ENCODE data around the gene MAP1A. TPM values are rescaled to one million over a fixed set of nuclear protein-coding genes. Genes with fewer than 3 reads are reported as not detected.
"Not testable (repeated sequence)": the region's sequence is repeated elsewhere in the genome, so short reads cannot be mapped to it uniquely, and the experiment has no call there.

Gene MAP1A
- polyA plus RNA-seq, 4 donors, result 7.5 to 8.9 (median 8.3) TPM

DNA sequence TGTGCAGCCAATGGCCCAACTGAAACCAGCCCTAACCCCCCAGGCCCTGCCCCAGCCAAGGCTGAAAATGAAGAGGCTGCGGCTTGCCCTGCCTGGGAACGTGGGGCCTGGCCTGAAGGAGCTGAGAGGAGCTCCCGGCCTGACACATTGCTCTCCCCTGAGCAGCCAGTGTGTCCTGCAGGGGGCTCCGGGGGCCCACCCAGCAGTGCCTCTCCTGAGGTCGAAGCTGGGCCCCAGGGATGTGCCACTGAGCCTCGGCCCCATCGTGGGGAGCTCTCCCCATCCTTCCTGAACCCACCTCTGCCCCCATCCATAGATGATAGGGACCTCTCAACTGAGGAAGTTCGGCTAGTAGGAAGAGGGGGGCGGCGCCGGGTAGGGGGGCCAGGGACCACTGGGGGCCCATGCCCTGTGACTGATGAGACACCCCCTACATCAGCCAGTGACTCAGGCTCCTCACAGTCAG is 11.2 kb downstream of the MAP1A start:
- DNase-seq (ENCODE audit: low read depth in 4 of 4, low spot score in 3 of 4), result no peak

DNA sequence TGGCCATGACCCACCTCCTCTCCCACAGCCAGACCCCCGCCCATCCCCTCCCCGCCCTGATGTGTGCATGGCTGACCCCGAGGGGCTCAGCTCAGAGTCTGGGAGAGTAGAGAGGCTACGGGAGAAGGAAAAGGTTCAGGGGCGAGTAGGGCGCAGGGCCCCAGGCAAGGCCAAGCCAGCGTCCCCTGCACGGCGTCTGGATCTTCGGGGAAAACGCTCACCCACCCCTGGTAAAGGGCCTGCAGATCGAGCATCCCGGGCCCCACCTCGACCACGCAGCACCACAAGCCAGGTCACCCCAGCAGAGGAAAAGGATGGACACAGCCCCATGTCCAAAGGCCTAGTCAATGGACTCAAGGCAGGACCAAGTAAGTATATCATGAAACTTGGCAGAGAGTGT is 11.7 kb downstream of the MAP1A start:
- DNase-seq (ENCODE audit: low read depth in 4 of 4, low spot score in 3 of 4), result no peak

DNA sequence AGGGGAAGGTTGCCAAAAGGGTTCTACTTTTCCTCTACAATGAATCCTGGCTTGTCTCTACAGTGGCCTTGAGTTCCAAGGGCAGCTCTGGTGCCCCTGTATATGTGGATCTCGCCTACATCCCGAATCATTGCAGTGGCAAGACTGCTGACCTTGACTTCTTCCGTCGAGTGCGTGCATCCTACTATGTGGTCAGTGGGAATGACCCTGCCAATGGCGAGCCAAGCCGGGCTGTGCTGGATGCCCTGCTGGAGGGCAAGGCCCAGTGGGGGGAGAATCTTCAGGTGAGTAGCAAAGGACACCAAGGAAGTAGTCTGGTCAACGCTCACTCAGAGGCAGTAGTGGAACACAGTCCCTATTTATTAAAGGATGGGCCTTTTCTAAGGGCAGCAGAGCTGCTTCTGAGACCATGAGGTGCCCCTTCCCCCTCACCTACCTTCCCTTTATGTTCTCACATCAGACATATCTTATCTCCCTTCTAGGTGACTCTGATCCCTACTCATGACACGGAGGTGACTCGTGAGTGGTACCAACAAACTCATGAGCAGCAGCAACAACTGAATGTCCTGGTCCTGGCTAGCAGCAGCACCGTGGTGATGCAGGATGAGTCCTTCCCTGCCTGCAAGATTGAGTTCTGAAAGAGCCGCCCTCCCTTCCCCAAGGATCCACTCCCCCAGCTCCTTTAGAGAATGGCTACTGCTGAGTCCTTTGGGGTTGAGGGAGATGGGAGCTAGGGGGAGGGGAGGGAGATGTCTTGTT is 12.4 kb downstream of the MAP1A start:
- DNase-seq (ENCODE audit: low read depth in 4 of 4, low spot score in 3 of 4), result no peak

DNA sequence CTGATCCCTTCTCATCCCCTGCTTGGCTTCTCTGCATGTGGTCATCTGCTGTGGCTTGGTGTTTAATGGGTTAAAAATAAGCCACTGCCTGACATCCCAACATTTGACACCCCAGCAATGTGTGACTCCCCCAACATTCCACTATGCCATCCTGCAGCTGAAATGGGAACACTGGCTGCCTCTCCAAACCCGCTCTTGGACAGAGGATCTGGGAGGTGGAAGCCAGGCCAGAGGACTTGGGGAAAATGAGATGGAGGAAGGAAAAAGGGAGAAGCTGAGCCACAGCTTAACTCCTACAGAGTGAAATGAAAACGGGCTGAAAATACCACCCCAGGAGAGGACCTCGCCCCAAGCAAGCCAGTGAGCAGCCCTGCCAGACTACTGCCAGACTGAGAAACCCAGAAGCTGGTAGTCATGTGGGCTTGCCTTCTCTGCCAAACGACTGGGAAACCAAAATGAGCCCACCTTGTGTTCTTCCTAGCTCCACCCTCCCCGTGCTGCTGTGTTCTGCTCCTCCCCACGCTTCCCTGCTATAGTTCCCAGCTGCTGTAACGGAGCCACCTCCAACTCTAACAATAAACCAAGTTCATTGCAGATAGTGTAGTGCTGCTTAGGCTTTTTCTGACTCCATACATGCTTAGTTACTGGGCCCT is 13.7 kb downstream of the MAP1A start:
- DNase-seq (ENCODE audit: low read depth in 4 of 4, low spot score in 3 of 4), result no peak

DNA sequence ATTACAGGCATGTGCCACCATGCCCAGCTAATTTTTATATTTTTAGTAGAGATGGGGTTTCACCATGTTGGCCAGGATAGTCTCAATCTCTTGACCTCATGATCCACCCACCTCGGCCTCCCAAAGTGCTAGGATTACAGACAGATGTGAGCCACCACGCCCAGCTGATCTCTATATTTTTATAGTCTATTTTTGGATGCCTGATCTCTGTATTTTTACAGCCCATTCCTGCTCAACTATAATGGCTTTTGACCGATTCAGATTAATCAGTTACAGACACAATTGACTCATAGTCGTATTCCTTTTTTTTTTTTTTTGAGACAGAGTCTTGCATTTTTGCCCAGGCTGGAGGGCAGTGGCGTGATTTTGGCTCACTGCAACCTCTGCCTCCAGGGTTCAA is 15.4 kb downstream of the MAP1A start:
- not testable (repeated sequence) for DNase-seq (ENCODE audit: low read depth in 4 of 4, low spot score in 3 of 4)

DNA sequence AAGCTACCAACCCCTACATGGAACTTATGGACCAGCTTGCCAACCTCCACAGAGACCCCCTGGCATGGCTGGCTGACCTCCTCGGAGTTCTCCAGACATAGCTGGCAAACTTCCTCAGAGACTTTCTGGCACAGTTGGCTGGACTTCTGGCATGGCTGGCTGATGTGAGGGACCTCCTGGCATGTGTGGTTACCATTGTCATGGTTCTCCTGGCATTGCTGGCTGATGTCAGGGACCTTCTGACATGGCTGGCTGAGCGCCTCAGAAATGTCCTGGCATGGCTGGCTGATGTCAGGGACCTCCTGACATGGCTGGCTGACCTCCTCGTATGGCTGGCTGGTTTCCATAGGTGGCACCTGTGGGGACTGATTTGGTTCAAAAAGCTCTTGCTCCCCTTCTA is 17.5 kb downstream of the MAP1A start:
- DNase-seq (ENCODE audit: low read depth in 4 of 4, low spot score in 3 of 4), result no peak

DNA sequence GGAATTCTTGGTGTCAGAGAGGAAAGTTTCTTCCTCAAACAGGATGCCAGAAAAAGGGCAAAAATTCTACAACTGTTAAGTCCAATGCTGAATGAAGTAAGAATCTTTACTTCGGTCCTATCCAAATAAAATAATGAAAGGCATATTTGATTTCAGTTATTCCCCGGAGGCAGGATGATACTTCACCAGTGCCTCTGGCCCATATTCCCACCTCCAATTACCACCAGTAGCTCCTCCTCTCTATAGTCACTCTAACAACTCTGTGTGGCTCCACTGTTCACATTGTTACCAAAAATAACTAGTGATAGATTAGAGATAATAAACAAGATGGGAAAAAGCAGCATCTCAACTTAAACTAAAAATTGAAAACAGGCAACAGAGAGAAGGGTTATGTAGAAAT is 20.7 kb downstream of the MAP1A start:
- no peak for DNase-seq (ENCODE audit: low read depth in 4 of 4, low spot score in 3 of 4)

DNA sequence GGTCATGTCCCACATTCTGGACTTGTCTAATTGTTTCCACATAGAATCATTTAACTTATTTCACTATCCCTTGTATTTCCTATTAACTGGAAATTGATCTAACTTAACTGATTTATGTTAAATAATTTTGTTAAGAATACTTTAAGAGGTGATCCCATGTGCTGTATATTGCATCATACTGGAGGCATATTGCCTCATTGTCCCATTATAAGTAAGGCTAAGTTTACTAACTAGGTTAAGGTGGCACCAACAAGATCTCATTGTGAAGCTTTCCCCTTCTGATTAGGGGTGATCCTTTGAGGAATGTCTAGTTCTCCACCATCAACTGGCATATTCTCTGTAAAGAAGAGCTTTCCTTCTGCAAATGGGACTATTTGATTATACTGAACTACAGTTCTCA is 24.4 kb downstream of the MAP1A start:
- DNase-seq (ENCODE audit: low read depth in 4 of 4, low spot score in 3 of 4), result no peak

DNA sequence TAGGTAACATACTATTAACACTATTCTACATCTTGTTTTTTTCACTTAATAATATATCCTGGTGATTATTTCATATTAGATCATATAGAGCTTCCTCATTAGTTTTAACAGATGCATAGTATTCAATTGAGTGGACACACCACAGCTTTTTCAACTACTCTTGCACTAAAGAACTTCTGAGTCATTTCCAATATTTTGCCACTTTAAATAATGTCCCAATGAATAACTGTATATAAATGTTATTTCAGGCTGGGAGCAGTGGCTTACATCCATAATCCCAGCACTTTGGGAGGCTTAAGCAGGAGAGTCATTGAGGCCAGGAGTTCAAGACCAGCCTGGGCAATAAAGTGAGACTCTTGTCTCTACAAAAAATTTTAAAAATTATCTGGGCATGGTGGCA is 26.9 kb downstream of the MAP1A start:
- no peak for DNase-seq (ENCODE audit: low read depth in 4 of 4, low spot score in 3 of 4)

DNA sequence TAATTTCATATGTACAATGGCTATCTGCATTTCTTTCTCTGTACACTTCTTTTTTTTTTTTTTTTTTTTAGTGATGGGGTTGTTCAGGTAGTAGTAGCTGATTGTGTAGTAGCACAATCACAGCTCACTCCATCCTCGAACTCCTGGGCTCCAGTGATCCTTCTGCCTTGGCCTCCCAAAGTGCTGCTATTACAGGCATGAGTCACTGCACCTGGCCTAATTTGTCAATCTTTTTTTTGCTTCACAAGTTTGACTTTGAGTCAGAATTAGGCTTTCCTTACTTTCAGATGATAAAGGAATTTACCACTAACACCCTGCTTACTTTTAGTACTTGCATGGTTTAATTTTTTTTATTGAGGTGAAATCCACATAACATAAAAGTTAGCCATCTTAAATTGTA is 28.0 kb downstream of the MAP1A start:
- no peak for DNase-seq (ENCODE audit: low read depth in 4 of 4, low spot score in 3 of 4)

DNA sequence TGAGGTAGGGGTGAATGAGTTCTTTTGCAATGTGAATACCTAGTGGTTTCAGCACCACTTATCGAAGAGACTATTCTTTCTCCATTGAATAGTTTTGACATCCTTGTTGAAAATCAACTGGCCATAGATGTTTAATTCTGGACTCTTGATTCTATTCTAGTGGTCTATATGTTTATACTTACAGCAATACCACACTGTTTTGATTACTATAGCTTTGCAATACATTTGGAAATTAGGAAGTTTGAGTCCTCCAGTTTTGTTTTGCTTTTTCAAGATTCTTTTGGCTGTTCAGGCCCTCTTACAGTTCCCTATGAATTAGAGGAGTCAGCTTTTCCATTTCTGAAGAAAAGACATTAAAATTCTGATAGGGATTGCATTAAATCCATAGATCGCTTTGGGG is 30.1 kb downstream of the MAP1A start:
- DNase-seq (ENCODE audit: low read depth in 4 of 4, low spot score in 3 of 4), result no peak

DNA sequence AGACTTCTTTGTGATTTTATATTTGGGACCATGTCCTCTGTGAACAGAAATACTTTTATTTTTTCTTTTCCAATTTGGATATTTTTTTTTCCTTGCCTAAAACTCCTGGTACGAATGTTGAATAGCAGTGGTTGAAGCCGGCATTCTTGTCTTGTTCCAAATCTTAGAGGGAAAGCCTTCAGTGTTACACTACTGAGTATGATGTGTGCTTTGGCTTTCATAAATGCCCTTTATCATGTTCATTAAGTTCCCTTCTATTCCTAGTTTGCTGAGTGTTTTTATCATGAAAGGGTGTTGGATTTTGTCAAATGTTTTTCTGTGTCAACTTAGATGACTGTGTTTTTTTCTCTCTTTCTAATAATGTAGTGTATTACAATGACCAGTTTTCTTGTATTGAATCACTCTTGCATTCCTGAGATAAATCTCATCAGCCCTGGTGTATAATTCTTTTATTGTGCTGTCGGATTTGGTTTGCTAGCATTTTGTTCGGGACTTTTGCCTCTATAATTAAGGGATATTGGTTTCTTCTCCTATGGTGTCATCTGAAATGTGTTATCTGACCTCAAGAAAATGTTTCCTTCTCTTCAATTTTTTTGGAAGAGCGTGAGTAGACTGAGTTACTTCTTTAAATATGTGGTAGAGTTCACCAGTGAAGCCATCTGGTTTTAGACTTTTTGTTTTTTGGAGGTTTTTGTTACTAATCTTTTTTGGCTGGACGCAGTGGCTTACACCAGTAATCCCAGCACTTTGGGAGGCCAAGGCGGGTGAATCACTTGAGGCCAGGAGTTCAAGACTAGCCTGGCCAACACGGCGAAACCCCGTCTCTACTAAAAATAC is 33.3 kb downstream of the MAP1A start:
- DNase-seq (ENCODE audit: low read depth in 4 of 4, low spot score in 3 of 4), result no peak

DNA sequence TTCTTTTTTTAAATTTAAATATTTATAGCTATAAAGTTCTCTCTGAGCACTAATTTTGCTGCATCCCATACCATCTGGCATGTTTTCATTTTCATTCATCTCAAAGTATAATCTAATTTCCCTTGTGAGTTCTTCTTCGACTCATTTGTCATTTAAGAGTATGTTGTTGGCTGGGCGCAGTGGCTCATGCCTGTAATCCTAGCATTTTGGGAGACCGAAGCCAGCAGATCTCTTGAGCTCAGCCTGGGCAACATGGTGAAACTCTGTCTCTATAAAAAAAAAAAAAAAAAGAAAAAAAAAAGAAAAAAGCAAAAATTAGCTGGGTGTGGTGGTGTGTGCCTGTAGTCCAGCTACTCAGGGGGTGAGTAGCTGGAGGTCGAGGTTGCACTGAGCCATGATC is 34.8 kb downstream of the MAP1A start:
- no peak for DNase-seq (ENCODE audit: low read depth in 4 of 4, low spot score in 3 of 4)

DNA sequence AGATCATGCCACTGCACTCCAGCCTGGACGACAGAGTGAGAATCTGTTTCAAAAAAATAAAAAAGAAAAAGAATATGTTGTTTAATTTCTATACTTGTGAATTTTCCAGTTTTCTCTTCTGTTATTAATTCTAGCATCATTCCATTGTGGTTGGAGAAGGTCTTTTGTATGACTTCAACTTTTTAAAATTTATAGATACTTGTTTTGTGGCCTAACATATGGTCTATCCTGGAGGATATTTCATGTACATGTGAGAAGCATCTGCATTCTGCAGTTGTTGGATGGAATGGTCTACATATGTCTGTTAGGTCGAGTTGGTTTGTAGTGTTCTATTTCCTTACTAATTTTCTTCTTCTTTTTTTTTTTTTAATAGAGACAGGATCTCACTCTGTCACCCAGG is 35.6 kb downstream of the MAP1A start:
- DNase-seq (ENCODE audit: low read depth in 4 of 4, low spot score in 3 of 4), result no peak

DNA sequence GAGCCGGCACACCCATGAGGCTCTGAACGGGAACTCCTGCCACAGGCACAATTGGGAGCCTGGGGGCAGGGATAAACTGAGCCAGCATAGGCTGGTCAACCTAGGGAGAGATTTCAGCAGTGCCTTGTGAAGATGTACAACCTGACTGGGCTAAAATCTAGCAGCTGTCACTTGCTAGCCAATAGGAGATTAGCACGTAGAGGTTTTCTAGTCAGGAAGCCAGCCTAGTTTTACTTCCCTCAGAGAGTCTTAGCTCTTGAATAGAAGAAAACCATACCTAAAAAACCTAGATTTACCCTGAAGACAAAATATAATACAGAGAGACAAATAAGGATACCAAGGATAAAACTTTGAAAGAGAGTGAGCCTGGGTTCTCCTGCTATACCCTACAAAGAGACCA is 45.3 kb downstream of the MAP1A start:
- not testable (repeated sequence) for DNase-seq (ENCODE audit: low read depth in 4 of 4, low spot score in 3 of 4)

DNA sequence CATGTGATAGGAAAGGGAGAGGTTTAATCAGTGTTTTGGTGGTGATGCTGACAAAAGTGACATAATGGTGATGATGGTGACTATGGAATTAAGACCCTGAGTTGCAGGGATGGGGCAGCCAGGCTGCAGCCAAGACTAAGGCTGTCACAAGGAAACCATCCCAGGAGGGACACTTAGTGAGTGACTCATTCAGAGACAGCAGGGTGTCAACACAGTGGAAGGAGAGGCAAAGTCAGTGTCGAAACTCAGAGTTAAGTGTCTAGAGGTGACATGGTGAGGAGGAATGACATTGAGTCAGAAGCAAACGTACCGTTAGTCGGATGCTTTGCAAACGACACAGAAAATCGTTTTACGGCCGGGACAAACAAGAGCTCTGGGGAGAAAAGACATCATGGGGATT is 46.4 kb downstream of the MAP1A start:
- not testable (repeated sequence) for DNase-seq (ENCODE audit: low read depth in 4 of 4, low spot score in 3 of 4)

DNA sequence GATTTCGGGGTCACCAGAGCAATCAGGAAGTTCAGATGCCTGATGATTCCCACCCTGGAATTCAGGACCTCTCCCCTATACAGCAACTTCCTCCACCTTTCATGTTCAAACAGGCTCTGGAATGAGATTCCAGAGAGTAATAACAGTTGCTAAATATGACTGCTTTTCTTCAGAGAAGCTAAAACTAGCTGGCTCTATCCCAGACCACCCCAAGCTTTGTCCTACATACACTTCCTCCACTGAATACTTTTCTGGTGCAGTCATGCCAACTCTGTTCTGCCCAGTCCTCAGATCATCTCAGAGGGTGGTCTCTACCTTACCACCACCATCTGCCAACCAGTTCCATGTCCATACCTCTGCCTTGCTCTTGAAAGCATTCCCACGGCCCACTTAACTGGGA is 49.2 kb downstream of the MAP1A start:
- not testable (repeated sequence) for DNase-seq (ENCODE audit: low read depth in 4 of 4, low spot score in 3 of 4)

DNA sequence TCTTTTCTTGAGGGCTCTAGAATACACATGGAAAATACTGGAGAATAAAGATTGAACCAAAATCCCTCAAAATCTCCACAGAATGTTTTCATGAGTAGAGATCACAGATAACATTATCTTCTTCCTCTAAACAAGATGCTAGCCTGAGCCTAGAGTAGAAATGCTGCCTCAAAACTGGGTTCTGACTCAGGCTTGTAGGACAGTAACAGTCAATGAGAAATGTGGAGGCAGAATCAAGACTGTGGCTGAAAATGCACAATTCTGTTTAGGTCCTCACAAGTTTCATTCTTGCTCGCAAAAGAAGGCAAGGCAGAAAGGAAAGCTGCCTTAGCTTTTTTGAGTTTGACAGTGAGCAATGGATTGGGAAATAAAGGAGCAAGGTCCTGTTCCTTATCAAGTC is 57.2 kb downstream of the MAP1A start:
- DNase-seq (ENCODE audit: low read depth in 4 of 4, low spot score in 3 of 4), result not testable (repeated sequence)

Data from right renal pelvis (tissue), 4 donors.